CD8-positive, alpha-beta memory T cell (primary cell): ENCODE data around the gene TNFSF11. TPM values are rescaled to one million over a fixed set of nuclear protein-coding genes. Genes with fewer than 3 reads are reported as not detected.
A peak's percentile ranks its signal among the peaks of the same experiment; 100 is the strongest.

Experiments
- CTCF ChIA-PET: fragments of 350-600 bp; sonication (Branson Sonifier 250); formaldehyde crosslinking; loops from one replicate; lab custom pipeline; 2021; ENCODE audit warnings: antibody characterized with exemption; lab: Charles Lee
- POLR2A ChIA-PET: fragments of 350-600 bp; sonication (Branson Sonifier 250); formaldehyde crosslinking; loops from one replicate; lab custom pipeline; 2021; ENCODE audit warnings: antibody characterized with exemption; lab: Charles Lee
- DNase-seq, 5 donors: peaks; one replicate each; pipeline versions ENCODE4 v3.0.0 to v3.0.0-alpha.2; 2020 to 2022; ENCODE audit warnings: mixed read lengths in 1 of 5
- H3K27ac ChIP-seq: one replicate; pipeline ENCODE4 v1.7.0; 2013; ENCODE audit warnings: low read depth, mild to moderate bottlenecking, low read length, moderate library complexity
- H3K27me3 ChIP-seq: 2 replicates; pipeline ENCODE4 v1.7.0; 2013; ENCODE audit warnings: low read length, mild to moderate bottlenecking; ENCODE audit not compliant: insufficient read depth, poor library complexity, severe bottlenecking
- H3K36me3 ChIP-seq: 2 replicates; pipeline ENCODE4 v1.7.0; 2013; ENCODE audit warnings: mild to moderate bottlenecking, low read length, moderate library complexity; ENCODE audit not compliant: insufficient read depth
- H3K4me1 ChIP-seq: 2 replicates; pipeline ENCODE4 v1.7.0; 2013; ENCODE audit warnings: mild to moderate bottlenecking, low read length, moderate library complexity; ENCODE audit not compliant: insufficient read depth
- H3K4me3 ChIP-seq: 2 replicates; pipeline ENCODE4 v1.7.0; 2013; ENCODE audit warnings: mild to moderate bottlenecking, low read length
- H3K9me3 ChIP-seq: 2 replicates; pipeline ENCODE4 v1.7.0; 2013; ENCODE audit warnings: mild to moderate bottlenecking, low read length
- H3K27ac Mint-ChIP-seq, 8 donors: one replicate each; pipeline ENCODE4 v1.8.0; 2020 to 2021; ENCODE audit warnings: mixed read lengths in 8 of 8, mild to moderate bottlenecking in 6 of 8, inconsistent platforms in 3 of 8, moderate library complexity in 3 of 8
- H3K27me3 Mint-ChIP-seq, 2 donors: one replicate each; pipeline ENCODE4 v1.8.0; 2020 to 2021; ENCODE audit warnings: mixed read lengths in 2 of 2, mild to moderate bottlenecking in 1 of 2, moderate library complexity in 1 of 2
- H3K36me3 Mint-ChIP-seq, 3 donors: one replicate each; pipeline ENCODE4 v1.8.0; 2020 to 2021; ENCODE audit warnings: mixed read lengths in 3 of 3, inconsistent platforms in 1 of 3, mild to moderate bottlenecking in 1 of 3
- H3K4me1 Mint-ChIP-seq, 3 donors: one replicate each; pipeline ENCODE4 v1.8.0; 2020 to 2021; ENCODE audit warnings: mixed read lengths in 3 of 3, inconsistent platforms in 1 of 3, mild to moderate bottlenecking in 1 of 3
- H3K4me3 Mint-ChIP-seq, 7 donors: one replicate each; pipeline ENCODE4 v1.8.0; 2020 to 2021; ENCODE audit warnings: mixed read lengths in 7 of 7, mild to moderate bottlenecking in 6 of 7, moderate library complexity in 4 of 7, inconsistent platforms in 2 of 7
- H3K9me3 Mint-ChIP-seq, 5 donors: one replicate each; pipeline ENCODE4 v1.8.0; 2020 to 2022; ENCODE audit warnings: mixed read lengths in 5 of 5, mild to moderate bottlenecking in 3 of 5, moderate library complexity in 2 of 5, inconsistent platforms in 1 of 5
- polyA plus RNA-seq: library from polyadenylated mRNA; unstranded; fragments of 300-500 nt; fragmentation: Illumina TruSeq; gene quantifications from one replicate; pipeline ENCODE4 v1.2.3, GENCODE V29; 2021
- total RNA-seq, 2 experiments: library from RNA; stranded (reverse); gene quantifications; one replicate each; pipeline ENCODE4 v1.2.3, GENCODE V29; 2021

Gene TNFSF11, protein sequence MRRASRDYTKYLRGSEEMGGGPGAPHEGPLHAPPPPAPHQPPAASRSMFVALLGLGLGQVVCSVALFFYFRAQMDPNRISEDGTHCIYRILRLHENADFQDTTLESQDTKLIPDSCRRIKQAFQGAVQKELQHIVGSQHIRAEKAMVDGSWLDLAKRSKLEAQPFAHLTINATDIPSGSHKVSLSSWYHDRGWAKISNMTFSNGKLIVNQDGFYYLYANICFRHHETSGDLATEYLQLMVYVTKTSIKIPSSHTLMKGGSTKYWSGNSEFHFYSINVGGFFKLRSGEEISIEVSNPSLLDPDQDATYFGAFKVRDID
- 1 to 10 TPM; 6.2 to 6.4 TPM for total RNA-seq
- polyA plus RNA-seq = 0.29 TPM

DNA sequence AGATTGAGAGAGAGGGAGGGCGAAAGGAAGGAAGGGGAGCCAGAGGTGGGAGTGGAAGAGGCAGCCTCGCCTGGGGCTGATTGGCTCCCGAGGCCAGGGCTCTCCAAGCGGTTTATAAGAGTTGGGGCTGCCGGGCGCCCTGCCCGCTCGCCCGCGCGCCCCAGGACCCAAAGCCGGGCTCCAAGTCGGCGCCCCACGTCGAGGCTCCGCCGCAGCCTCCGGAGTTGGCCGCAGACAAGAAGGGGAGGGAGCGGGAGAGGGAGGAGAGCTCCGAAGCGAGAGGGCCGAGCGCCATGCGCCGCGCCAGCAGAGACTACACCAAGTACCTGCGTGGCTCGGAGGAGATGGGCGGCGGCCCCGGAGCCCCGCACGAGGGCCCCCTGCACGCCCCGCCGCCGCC is at the start of gene TNFSF11:
TSS of gene TNFSF11 (plus strand) at position 142 of the 400 bp plus-strand sequence. CDS start at position 294, 152 bp downstream.
- no peaks in the 10 kb centered on the region for H3K9me3 ChIP-seq
- H3K27me3 ChIP-seq = no peaks in the 10 kb centered on the region
- no peaks in the 10 kb centered on the region for H3K36me3 ChIP-seq
- H3K4me1 Mint-ChIP-seq = peaks cover 11 to 26% (median 26%) of the 10 kb centered on the region in 3 donors
- DNase-seq = no peak
- H3K36me3 Mint-ChIP-seq = no peaks in the 10 kb centered on the region
- H3K4me3 ChIP-seq = peak within 1 kb of the TSS; percentile 63
- peak within 1 kb of the TSS in 2 of 8 donors; percentile 20 to 78 for H3K27ac Mint-ChIP-seq
- H3K27ac ChIP-seq = no peak within 1 kb of the TSS
- H3K27me3 Mint-ChIP-seq = peaks cover 14 to 44% of the 10 kb centered on the region in 2 donors
- H3K9me3 Mint-ChIP-seq = no peaks in the 10 kb centered on the region
- H3K4me3 Mint-ChIP-seq = peak within 1 kb of the TSS; percentile 80 to 92 (median 87)
- ChIA-PET POLR2A (no interaction called here), CTCF (no interaction called here)
- peaks cover 9% of the 10 kb centered on the region for H3K4me1 ChIP-seq

DNA sequence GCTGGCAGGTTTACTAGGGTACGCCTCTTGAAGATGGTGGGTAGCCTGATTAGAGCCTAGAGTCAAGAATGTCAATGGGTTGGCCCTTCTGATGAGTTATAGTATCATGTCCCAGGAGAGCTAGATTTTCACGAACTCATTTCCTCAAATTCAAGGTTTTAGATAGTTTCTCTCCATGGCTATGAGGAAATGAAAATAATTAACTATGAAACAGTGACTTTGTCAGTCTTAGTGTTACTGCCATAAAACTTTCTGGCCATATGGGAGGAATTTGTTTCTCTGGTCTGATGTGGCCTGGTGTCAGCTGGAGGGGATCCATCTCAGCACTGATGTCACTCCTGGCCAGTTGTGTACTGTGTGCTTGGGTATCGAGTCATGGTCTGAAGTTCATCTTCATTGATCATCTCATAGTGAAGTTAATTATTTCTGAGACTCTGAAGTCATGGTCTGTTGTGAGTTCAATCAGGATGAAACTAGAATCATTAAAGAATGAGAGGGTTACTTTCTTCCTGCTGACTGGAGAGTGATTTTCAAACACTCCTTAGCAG is 49.4 kb upstream of the TNFSF11 start:
- no peaks in the 10 kb centered on the region for H3K9me3 ChIP-seq
- POLR2A ChIA-PET = no interaction called here
- Mint-ChIP-seq H3K27me3 (no peaks in the 10 kb centered on the region), H3K36me3 (no peaks in the 10 kb centered on the region), H3K9me3 (peaks cover 0 to 2% (median 0%) of the 10 kb centered on the region in 5 donors), H3K4me3 (no peak overlapping the region), H3K27ac (no peak overlapping the region), H3K4me1 (no peaks in the 10 kb centered on the region)
- no peak for DNase-seq
- CTCF ChIA-PET = no interaction called here
- H3K4me1 ChIP-seq = no peaks in the 10 kb centered on the region
- H3K4me3 ChIP-seq = no peak overlapping the region
- no peaks in the 10 kb centered on the region for H3K36me3 ChIP-seq
- H3K27me3 ChIP-seq = no peaks in the 10 kb centered on the region
- no peak overlapping the region for H3K27ac ChIP-seq

DNA sequence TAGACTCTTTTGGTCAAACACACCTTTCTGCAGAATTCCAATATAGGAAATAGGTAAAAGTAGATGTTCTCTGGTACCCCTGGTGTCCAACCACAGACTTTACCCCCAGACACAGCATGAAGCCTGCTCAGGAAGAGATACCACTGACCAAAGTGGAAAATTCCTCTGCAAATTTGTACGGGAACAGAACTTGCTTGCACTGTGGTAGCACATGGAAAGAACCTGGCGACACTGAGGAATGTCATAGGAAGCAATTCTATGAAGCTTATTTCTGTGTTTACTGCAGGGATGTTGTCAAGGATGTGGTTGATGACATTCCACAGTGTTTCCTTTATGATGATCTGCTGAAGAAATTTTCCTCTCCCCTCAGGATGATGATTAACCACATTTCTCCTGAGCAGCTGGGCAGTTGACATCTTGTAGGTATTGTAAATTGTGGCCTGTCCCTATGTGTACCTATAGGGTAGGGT is 48.9 kb upstream of the TNFSF11 start:
- H3K27me3 ChIP-seq = no peaks in the 10 kb centered on the region
- no peak overlapping the region for H3K4me3 Mint-ChIP-seq
- DNase-seq = no peak
- no peaks in the 10 kb centered on the region for H3K4me1 Mint-ChIP-seq
- no peak overlapping the region for H3K27ac ChIP-seq
- H3K27ac Mint-ChIP-seq = no peak overlapping the region
- CTCF ChIA-PET = no interaction called here
- H3K4me1 ChIP-seq = no peaks in the 10 kb centered on the region
- POLR2A ChIA-PET = no interaction called here
- H3K27me3 Mint-ChIP-seq = no peaks in the 10 kb centered on the region
- H3K36me3 ChIP-seq = no peaks in the 10 kb centered on the region
- H3K36me3 Mint-ChIP-seq = no peaks in the 10 kb centered on the region
- H3K9me3 ChIP-seq = no peaks in the 10 kb centered on the region
- H3K9me3 Mint-ChIP-seq = peaks cover 0 to 2% (median 0%) of the 10 kb centered on the region in 5 donors
- H3K4me3 ChIP-seq = no peak overlapping the region

DNA sequence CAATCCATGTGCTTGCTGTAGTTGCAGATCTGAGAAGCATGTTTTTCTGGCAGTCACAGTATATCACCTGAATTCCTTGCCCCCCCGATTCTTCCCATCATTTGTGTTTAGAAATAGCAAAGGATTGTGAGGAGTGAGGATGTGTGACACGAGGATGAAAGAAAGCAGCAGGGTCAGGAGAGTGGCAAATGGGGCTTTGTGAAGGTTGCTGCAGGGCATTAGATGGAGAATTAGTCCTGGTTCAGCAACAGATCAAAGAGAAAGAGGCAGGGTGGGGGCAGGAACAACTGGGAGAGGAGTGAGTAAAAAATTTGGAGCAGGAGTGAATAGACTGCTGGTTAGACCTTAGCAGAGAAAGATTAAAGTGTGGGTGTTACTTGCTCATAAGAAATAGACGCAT is 47.7 kb upstream of the TNFSF11 start:
- no peak overlapping the region for H3K27ac ChIP-seq
- Mint-ChIP-seq H3K27ac (peak overlapping the region in 1 of 8 donors; percentile 2), H3K36me3 (no peaks in the 10 kb centered on the region), H3K4me3 (no peak overlapping the region), H3K9me3 (no peaks in the 10 kb centered on the region), H3K4me1 (peaks cover 3 to 8% (median 5%) of the 10 kb centered on the region in 3 donors), H3K27me3 (no peaks in the 10 kb centered on the region)
- DNase-seq = no peak
- H3K36me3 ChIP-seq = no peaks in the 10 kb centered on the region
- H3K27me3 ChIP-seq = no peaks in the 10 kb centered on the region
- ChIA-PET CTCF (no interaction called here), POLR2A (no interaction called here)
- no peaks in the 10 kb centered on the region for H3K9me3 ChIP-seq
- H3K4me3 ChIP-seq = no peak overlapping the region
- no peaks in the 10 kb centered on the region for H3K4me1 ChIP-seq

DNA sequence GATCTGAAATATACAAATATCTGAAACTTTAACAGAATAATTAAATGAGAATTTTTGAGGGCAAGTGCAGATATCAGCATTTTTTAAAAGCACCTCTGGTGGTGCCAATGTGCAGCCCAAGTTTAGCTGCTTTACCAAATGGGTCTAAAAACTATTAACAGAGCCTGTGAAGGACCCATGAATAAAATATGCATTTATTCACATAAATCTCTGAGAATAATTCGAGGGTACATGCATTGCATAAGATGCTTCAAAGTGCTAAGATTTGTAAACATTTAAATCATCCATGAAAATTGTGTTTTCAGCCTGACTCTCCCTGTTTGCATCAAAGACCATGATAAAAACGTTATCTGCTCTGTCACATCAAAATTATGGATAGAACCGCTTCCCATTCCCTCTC is 47.1 kb upstream of the TNFSF11 start:
- ChIA-PET CTCF (no interaction called here), POLR2A (no interaction called here)
- H3K27ac Mint-ChIP-seq = no peak overlapping the region
- DNase-seq = no peak
- no peak overlapping the region for H3K4me3 Mint-ChIP-seq
- no peaks in the 10 kb centered on the region for H3K27me3 Mint-ChIP-seq
- H3K9me3 Mint-ChIP-seq = no peaks in the 10 kb centered on the region
- Histone ChIP-seq H3K4me1 (no peaks in the 10 kb centered on the region), H3K4me3 (no peak overlapping the region), H3K27me3 (no peaks in the 10 kb centered on the region), H3K9me3 (no peaks in the 10 kb centered on the region), H3K36me3 (no peaks in the 10 kb centered on the region), H3K27ac (no peak overlapping the region)
- no peaks in the 10 kb centered on the region for H3K36me3 Mint-ChIP-seq
- peaks cover 3 to 8% (median 5%) of the 10 kb centered on the region in 3 donors for H3K4me1 Mint-ChIP-seq

DNA sequence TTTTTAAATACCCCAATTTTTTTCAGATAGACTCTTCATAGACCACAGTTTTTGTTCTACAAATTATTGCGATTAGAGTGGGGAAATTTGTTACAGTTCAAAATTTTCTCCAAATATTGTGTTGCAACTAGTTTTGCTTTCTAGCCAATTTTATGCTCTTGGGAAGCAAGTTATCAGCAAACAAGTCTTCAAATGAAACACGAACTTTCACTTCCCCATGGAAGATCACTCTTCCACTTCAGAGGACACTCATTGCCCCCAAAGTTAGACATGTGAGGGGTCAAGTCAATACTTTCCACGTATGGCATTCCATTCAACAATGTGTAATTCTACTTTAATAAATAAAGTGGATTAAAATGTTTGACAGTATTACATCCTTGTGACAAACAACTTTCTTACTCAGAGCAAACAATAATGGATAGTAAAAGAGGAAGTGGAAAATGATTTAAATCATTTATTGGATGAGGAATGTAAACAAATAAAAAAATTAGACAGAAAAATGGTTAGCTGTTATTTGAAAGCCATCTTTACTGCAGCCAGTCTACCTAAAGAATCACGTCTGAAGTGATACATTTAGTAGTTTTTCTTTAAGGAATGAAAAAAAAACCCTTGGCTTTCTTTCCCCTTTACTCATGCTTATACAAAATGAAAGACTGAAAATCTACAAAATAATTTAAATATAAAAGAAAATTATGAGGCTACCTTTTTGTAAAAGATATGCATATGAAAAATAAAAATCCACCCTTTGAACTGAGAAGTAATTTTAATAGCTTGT is 41.2 kb upstream of the TNFSF11 start:
- Mint-ChIP-seq H3K9me3 (no peaks in the 10 kb centered on the region), H3K27me3 (peaks cover 0 to 2% of the 10 kb centered on the region in 2 donors), H3K4me3 (no peak overlapping the region), H3K36me3 (peaks cover 0 to 2% (median 0%) of the 10 kb centered on the region in 3 donors), H3K4me1 (peaks cover 3 to 8% (median 5%) of the 10 kb centered on the region in 3 donors), H3K27ac (no peak overlapping the region)
- no peaks in the 10 kb centered on the region for H3K27me3 ChIP-seq
- H3K4me1 ChIP-seq = no peaks in the 10 kb centered on the region
- CTCF ChIA-PET = no interaction called here
- POLR2A ChIA-PET = no interaction called here
- no peak overlapping the region for H3K27ac ChIP-seq
- DNase-seq = no peak
- no peaks in the 10 kb centered on the region for H3K36me3 ChIP-seq
- no peaks in the 10 kb centered on the region for H3K9me3 ChIP-seq
- H3K4me3 ChIP-seq = no peak overlapping the region

DNA sequence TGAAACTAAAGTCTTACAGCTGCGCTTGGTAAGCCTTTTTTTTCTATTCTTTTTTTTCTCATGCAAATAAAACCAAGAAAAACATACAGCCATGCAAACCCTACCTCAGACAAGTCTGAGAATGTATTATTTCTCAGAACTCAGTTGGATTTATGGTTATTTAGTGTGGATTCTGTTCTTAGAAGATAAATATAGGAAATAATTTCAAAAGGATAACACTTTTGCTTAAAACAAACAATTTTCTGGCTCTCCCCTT is 40.7 kb upstream of the TNFSF11 start:
- no peaks in the 10 kb centered on the region for H3K9me3 ChIP-seq
- POLR2A ChIA-PET = no interaction called here
- Mint-ChIP-seq H3K9me3 (no peaks in the 10 kb centered on the region), H3K4me1 (peaks cover 3 to 8% (median 5%) of the 10 kb centered on the region in 3 donors), H3K27ac (no peak overlapping the region), H3K36me3 (peaks cover 0 to 2% (median 0%) of the 10 kb centered on the region in 3 donors), H3K27me3 (peaks cover 0 to 2% of the 10 kb centered on the region in 2 donors), H3K4me3 (no peak overlapping the region)
- no peaks in the 10 kb centered on the region for H3K4me1 ChIP-seq
- no peak overlapping the region for H3K27ac ChIP-seq
- no peak overlapping the region for H3K4me3 ChIP-seq
- CTCF ChIA-PET = no interaction called here
- no peaks in the 10 kb centered on the region for H3K36me3 ChIP-seq
- H3K27me3 ChIP-seq = no peaks in the 10 kb centered on the region
- no peak for DNase-seq

DNA sequence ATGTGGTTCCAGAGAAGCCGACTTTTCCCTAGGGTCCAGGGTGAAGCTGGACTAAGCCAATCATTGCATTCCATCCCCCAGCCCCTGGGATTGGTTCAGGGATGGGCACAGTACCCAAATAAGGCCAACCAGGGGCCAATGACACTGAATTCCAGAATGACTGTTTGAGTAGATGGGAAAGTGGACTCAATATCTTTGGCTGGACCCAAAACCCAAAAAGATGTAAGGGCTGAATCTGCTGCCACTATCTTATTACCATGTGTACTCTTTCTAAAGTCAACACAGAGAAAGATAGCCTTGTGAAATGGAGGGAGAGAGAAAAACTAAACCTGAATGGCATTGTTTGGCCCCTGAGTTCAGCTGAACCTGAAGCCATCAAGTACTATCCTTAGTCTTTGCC is 39.2 kb upstream of the TNFSF11 start:
- Mint-ChIP-seq H3K27me3 (peaks cover 0 to 2% of the 10 kb centered on the region in 2 donors), H3K4me1 (peaks cover 3 to 8% (median 5%) of the 10 kb centered on the region in 3 donors), H3K4me3 (no peak overlapping the region), H3K27ac (no peak overlapping the region), H3K9me3 (no peaks in the 10 kb centered on the region), H3K36me3 (peaks cover 0 to 2% (median 0%) of the 10 kb centered on the region in 3 donors)
- ChIA-PET POLR2A (no interaction called here), CTCF (no interaction called here)
- DNase-seq = no peak
- Histone ChIP-seq H3K27me3 (no peaks in the 10 kb centered on the region), H3K27ac (no peak overlapping the region), H3K4me1 (no peaks in the 10 kb centered on the region), H3K36me3 (no peaks in the 10 kb centered on the region), H3K9me3 (no peaks in the 10 kb centered on the region), H3K4me3 (no peak overlapping the region)
